ENCODE measurements around the gene CYP1B1. TPM values are rescaled to one million over a fixed set of nuclear protein-coding genes. Genes with fewer than 3 reads are reported as not detected.

The CYP1B1 gene
- total RNA-seq, 1 experiment from 2014 or later: 2.6 TPM

DNA sequence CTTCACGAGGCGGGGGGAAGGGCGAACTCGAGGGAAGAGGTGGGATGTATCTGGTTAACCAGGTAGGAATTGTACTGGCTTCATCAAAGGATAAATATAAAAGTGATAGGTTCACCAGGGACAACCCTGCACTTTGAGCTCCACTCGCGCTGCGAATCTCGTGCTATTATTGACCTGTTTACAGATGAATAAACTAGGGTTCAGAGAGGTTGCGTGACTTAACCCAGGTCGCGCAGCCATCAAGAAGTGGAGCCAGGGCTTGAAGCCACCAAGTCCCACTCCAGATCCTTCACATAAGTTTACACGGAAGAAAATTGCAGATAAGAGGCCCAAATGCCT is 1.4 kb upstream of the CYP1B1 start (continued):
- no peak for TF ChIP-seq REST (IDR thresholded peaks at IDR 0.05; ENCODE audit: low read depth)

DNA sequence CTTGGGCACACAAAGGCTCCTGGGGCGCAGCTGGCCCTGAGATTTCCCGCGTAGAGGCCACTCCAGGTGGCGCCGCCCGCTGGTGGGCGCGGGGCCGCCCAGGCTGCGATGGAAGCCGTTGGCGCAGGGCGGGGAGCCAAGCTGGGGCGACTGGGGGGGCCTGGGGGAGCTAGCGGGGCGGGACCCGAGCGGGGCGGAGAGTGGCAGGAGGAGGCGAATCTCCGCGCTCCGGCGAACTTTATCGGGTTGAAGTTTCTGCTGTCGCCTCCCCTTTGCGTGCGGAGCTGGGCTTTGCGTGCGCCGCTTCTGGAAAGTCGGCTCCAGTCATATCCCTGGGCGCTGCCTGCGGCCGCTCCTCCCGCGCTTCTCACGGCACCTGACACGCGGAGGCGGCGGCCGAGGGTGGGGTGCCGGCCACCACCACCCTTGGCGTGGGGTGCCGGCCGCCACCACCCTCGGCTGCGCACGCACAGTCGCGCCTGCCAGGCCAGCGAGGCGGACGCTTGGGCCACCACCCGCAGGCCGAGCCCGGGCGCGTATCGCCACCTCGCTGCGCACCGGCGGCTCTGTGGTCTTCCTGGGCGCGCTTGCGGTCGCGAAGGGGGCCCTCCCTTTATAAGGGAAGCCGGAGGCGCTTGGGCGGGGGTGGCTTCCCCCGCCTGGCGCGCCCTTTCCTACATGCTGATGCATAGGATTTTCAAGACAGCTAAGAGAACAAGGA is 919 bp upstream of the CYP1B1 start:
- H3K9ac ChIP-seq (ENCODE audit: low read length): peak overlapping the region; percentile 77
- CTCF ChIA-PET: interaction anchor here (0.7 to 1.9 kb wide), 21 partner anchors 9 to 667 kb away, joined by 3 to 27 read pairs (median 4); no protein-coding TSS in a partner anchor

More for the DNA sequence above, 919 bp upstream of the CYP1B1 start:
- Histone ChIP-seq H3K27me3 (ENCODE audit: insufficient read depth, low read length) (no peaks in the 10 kb centered on the region), H3K4me3 (replicated peaks in 1 of 2; ENCODE audit: low read depth in 1 of 2, low read length in 2 of 2) (peak overlapping the region; percentile 42 to 59), H4K20me1 (ENCODE audit: insufficient read depth) (no peaks in the 10 kb centered on the region), H3K27ac (ENCODE audit: low read depth, low read length) (peak overlapping the region; percentile 73), H3K9me2 (ENCODE audit: insufficient read depth) (no peaks in the 10 kb centered on the region), H3K4me2 (ENCODE audit: low read length) (peak overlapping the region; percentile 93), H3K79me2 (ENCODE audit: insufficient read depth, low read length) (no peaks in the 10 kb centered on the region), H3K4me1 (ENCODE audit: control insufficient read depth in 1 of 2, insufficient read depth in 2 of 2, low read length in 2 of 2) (peaks cover 5 to 28% of the 10 kb centered on the region in 2 experiments), H3K9me3 (ENCODE audit: control insufficient read depth in 1 of 2, insufficient read depth in 1 of 2, low read depth in 1 of 2, low read length in 2 of 2) (no peaks in the 10 kb centered on the region), H2AFZ (ENCODE audit: low read depth, low read length, poor library complexity, severe bottlenecking) (peak overlapping the region; percentile 80), H3K36me3 (ENCODE audit: control insufficient read depth in 1 of 2, insufficient read depth in 2 of 2, low read length in 2 of 2) (no peaks in the 10 kb centered on the region)
- no TSS peak for BruUV-seq (replicated peaks)
- ATAC-seq: peak; percentile 77
- TF ChIP-seq, protein P1, sequence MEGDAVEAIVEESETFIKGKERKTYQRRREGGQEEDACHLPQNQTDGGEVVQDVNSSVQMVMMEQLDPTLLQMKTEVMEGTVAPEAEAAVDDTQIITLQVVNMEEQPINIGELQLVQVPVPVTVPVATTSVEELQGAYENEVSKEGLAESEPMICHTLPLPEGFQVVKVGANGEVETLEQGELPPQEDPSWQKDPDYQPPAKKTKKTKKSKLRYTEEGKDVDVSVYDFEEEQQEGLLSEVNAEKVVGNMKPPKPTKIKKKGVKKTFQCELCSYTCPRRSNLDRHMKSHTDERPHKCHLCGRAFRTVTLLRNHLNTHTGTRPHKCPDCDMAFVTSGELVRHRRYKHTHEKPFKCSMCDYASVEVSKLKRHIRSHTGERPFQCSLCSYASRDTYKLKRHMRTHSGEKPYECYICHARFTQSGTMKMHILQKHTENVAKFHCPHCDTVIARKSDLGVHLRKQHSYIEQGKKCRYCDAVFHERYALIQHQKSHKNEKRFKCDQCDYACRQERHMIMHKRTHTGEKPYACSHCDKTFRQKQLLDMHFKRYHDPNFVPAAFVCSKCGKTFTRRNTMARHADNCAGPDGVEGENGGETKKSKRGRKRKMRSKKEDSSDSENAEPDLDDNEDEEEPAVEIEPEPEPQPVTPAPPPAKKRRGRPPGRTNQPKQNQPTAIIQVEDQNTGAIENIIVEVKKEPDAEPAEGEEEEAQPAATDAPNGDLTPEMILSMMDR (IDR thresholded peaks at IDR 0.05 in 2 of 3, conservative IDR thresholded peaks at IDR 0.05 in 1 of 3; ENCODE audit: borderline replicate concordance in 1 of 3, insufficient read depth in 1 of 3, low read depth in 2 of 3, low read length in 2 of 3): peak in 1 of 3 experiments; percentile 45; a peak in 4 of 6 replicates
- TF ChIP-seq EZH2phosphoT487 (IDR thresholded peaks at IDR 0.05; ENCODE audit: borderline replicate concordance) (no peak), TCF7L2 (IDR thresholded peaks at IDR 0.05; ENCODE audit: borderline replicate concordance, extremely low read depth, insufficient read depth, insufficient read length) (peak; percentile 57), POLR2A (IDR thresholded peaks at IDR 0.05; ENCODE audit: borderline replicate concordance, extremely low read depth, insufficient read depth, insufficient read length) (no peak), POLR2AphosphoS5 (IDR thresholded peaks at IDR 0.05; ENCODE audit: low read depth, low read length) (peak; percentile 28; the same call in 1 of the 2 replicates), ZFX (IDR thresholded peaks at IDR 0.05) (peak; percentile 53), EGR1 (IDR thresholded peaks at IDR 0.05; ENCODE audit: low read depth) (peak; percentile 5; the same call in 1 of the 2 replicates), YY1 (IDR thresholded peaks at IDR 0.05; ENCODE audit: extremely low read depth, insufficient replicate concordance, low read depth, low read length) (no peak), SP1 (IDR thresholded peaks at IDR 0.05; ENCODE audit: low read depth) (no peak)
- TF ChIP-seq, protein P2, sequence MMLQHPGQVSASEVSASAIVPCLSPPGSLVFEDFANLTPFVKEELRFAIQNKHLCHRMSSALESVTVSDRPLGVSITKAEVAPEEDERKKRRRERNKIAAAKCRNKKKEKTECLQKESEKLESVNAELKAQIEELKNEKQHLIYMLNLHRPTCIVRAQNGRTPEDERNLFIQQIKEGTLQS (IDR thresholded peaks at IDR 0.05): no peak
- TF ChIP-seq, protein P3, sequence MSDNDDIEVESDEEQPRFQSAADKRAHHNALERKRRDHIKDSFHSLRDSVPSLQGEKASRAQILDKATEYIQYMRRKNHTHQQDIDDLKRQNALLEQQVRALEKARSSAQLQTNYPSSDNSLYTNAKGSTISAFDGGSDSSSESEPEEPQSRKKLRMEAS (IDR thresholded peaks at IDR 0.05): peak; percentile 71
- POLR2A ChIA-PET: interaction anchor here (1.0 to 1.2 kb wide), 2 partner anchors 9 to 198 kb away, joined by 3 to 5 read pairs; no protein-coding TSS in a partner anchor
- RAD21 ChIA-PET (ENCODE audit: low non-redundant PET in 1 of 2, low total read pairs in 2 of 2, uncharacterized antibody in 2 of 2, unreplicated experiment in 2 of 2): interaction anchor here (0.6 to 0.8 kb wide), 4 partner anchors 45 to 210 kb away, joined by 3 to 6 read pairs (median 4); no protein-coding TSS in a partner anchor
- peak; percentile 48 for DNase-seq (ENCODE audit: low read depth, low spot score)
- intact Hi-C loops (cut with micrococcal nuclease): no loop called here
